Adipose tissue (tissue), 3 donors: Measurements from ENCODE around the gene CSF3. TPM values are rescaled to one million over a fixed set of nuclear protein-coding genes. Genes with fewer than 3 reads are reported as not detected.
"Not testable (repeated sequence)": the region's sequence is repeated elsewhere in the genome, so short reads cannot be mapped to it uniquely, and the experiment has no call there.

Source experiments
- H3K27ac ChIP-seq: one replicate; pipeline ENCODE4 v1.5.1; 2013; ENCODE audit warnings: low read depth, low read length
- WGBS, 3 donors: extraction: QIAGEN DNeasy Blood & Tissue Kit; methylation state at CpG; one replicate each; pipeline ENCODE4 v1.1.7; 2013; 5-methylcytosine and 5-hydroxymethylcytosine counted together
- polyA plus RNA-seq, 3 donors: library from polyadenylated mRNA; stranded (reverse); fragments of 200-250 nt; gene quantifications; one replicate each; pipeline ENCODE4 v1.2.3, GENCODE V29; 2013
- donor health status: healthy with polysubstance abuse.
- donor health status: Bipolar disorder and iron deficiency.
- donor health status: healthy.

Gene CSF3
- polyA plus RNA-seq, 3 donors, result 0.75 to 91.0 (median 4.4) TPM

- 93 to 95% (median 95%) methylated on average over 11 of the region's 11 CpGs for WGBS, 3 donors
- H3K27ac ChIP-seq, result no peak overlapping the region
Measured at GRCh38 chr17:39994448-39994847, 20.8 kb upstream of the CSF3 start.

GRCh38 chr17:39995438-39995837, 19.8 kb upstream of the CSF3 start:
- H3K27ac ChIP-seq, result no peak overlapping the region
- 90 to 95% (median 93%) methylated on average over 6 of the region's 6 CpGs for WGBS, 3 donors

DNA sequence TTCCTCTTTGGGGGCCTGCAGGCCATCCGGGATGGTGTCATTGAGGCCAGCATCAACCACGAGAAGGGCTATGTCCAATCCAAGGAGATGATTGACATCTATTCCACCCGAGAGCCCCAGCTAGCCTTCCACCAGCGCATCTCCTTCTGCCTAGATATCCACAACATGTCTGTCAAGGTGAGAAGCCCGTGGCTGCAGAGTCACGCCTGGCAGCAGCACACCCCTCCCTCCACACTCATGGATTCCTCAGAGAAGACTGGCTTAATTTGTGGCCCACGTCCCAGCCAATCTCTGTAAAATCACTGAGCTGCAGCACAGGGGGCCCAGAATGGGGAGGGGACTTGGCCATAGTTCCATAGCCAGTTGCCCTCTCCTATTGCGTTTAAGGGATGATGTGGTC, 19.1 kb upstream of the CSF3 start:
- no peak overlapping the region for H3K27ac ChIP-seq
- 74 to 84% (median 82%) methylated on average over 8 of the region's 8 CpGs for WGBS, 3 donors

- H3K27ac ChIP-seq, result no peak overlapping the region
- WGBS, 3 donors, result 31 to 51% (median 36%) methylated on average over 6 of the region's 6 CpGs
Measured at GRCh38 chr17:39996800-39997199, 18.4 kb upstream of the CSF3 start.

GRCh38 chr17:39997543-39997942, 17.7 kb upstream of the CSF3 start:
- H3K27ac ChIP-seq, result no peak overlapping the region
- 59 to 72% (median 67%) methylated on average over 4 of the region's 4 CpGs for WGBS, 3 donors

DNA sequence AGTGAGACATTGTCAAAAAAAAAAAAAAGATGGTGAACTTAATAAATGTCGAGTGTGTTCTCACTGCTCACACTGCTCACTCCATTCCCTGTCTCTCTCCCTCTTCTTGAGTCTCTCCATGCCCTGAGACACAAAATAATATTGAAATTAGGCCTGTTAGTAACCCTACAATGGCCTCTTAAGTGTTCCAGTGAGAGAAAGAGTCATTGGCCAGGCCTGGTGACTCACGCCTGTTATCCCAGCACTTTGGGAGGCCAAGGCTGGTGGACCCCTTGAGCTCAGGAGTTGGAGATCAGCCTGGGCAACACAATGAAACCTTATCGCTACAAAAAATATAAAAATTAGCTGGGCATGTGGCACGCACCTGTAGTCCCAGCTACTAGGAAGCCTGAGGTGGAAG, 16.2 kb upstream of the CSF3 start:
- 85 to 90% (median 87%) methylated on average over 4 of the region's 4 CpGs for WGBS, 3 donors
- no peak overlapping the region for H3K27ac ChIP-seq

- 90% methylated on average over 7 of the region's 7 CpGs for WGBS, 3 donors
- H3K27ac ChIP-seq, result no peak overlapping the region
Measured at GRCh38 chr17:40000161-40000560, 15.1 kb upstream of the CSF3 start.

DNA sequence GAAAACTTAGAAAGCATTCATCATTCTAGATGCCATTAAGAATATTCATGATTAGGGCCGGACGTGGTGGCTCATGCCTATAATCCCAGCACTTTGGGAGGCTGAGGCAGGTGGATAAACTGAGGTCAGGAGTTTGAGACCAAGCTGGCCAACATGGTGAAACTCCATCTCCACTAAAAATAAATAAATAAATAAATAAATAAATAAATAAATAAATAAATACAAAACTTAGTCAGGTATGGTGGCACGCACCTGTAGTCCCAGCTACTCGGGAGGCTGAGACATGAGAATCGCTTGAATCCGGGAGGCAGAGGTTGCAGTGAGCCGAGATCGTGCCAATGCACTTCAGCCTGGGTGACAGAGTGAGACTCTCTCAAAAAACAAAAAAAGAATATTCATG, 13.9 kb upstream of the CSF3 start:
- 83 to 97% (median 96%) methylated on average over 8 of the region's 8 CpGs for WGBS, 3 donors
- not testable (repeated sequence) for H3K27ac ChIP-seq

DNA sequence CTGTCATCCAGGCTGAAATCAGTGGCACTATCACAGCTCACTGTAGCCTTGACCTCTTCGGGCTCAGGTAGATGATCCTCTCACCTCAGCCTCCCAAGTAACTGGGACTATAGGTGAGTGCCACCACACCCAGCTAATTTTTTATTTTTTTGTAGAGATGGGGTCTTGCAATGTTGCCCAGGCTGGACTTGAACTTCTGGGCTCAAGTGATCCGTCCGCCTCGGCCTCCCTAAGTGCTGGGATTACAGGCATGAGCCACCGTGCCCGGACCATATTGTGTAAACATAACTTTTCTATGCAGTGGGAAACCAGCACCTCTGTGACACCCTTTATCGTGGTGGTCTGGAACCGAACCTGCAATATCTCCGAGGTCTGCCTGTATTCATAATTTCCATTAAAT, 11.2 kb upstream of the CSF3 start:
- H3K27ac ChIP-seq, result no peak overlapping the region
- WGBS, 3 donors, result 82 to 94% (median 92%) methylated on average over 9 of the region's 9 CpGs

GRCh38 chr17:40004712-40005111, 10.5 kb upstream of the CSF3 start:
- WGBS, 3 donors, result 89 to 93% (median 91%) methylated on average over 7 of the region's 7 CpGs

DNA sequence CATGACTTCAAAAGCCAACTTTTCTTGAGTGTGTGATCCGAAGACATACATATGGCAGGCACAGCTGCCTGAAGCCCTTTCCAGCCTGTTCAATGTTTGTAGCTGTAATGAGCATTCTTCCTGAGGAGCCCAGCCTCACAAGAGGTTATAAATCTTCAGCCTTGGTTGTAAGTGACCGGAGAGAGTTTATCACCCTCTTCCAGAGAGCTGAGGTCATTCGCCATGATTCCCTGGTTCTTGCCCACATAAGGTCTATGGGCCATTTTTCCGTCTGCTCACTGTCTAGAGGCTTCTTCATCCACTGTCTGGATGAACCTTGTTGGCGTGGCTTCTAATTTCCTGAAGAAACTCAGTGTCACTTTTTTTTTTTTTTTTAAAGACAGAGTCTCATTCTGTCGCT, 9.7 kb upstream of the CSF3 start:
- no peak overlapping the region for H3K27ac ChIP-seq
- WGBS, 3 donors, result 85 to 90% (median 88%) methylated on average over 6 of the region's 6 CpGs

More at GRCh38 chr17:40004712-40005111, 10.5 kb upstream of the CSF3 start:
- no peak overlapping the region for H3K27ac ChIP-seq

DNA sequence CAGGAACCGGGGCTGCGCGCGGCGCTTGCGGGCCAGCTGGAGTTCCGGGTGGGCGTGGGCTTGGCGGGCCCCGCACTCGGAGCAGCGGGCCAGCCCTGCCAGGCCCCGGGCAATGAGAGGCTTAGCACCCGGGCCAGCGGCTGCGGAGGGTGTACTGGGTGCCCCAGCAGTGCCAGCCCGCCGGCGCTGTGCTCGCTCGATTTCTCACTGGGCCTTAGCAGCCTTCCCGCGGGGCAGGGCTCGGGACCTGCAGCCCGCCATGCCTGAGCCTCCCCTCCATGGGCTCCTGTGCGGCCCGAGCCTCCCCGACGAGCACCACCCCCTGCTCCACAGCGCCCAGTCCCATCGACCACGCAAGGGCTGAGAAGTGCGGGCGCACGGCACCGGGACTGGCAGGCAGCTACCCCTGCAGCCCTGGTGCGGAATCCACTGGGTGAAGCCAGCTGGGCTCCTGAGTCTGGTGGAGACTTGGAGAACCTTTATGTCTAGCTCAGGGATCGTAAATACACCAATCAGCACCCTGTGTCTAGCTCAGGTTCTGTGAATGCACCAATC, 4.2 kb upstream of the CSF3 start:
- WGBS, 3 donors, result 91 to 98% (median 97%) methylated on average over 23 to 38 of the region's 38 CpGs
- not testable (repeated sequence) for H3K27ac ChIP-seq

DNA sequence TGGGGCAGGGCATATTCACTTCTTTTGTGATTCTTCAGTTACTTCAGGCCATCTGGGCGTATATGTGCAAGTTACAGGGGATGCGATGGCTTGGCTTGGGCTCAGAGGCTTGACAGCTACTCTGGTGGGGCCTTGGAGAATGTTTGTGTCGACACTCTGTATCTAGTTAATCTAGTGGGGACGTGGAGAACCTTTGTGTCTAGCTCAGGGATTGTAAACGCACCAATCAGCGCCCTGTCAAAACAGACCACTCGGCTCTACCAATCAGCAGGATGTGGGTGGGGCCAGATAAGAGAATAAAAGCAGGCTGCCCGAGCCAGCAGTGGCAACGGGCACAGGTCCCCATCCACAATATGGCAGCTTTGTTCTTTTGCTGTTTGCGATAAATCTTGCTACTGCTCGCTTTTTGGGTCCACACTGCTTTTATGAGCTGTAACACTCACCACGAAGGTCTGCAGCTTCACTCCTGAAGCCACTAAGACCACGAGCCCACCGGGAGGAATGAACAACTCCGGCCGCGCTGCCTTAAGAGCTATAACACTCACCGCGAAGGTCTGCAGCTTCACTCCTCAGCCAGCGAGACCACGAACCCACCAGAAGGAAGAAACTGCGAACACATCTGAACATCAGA, 3.1 kb upstream of the CSF3 start:
- 76 to 81% (median 78%) methylated on average over 19 to 21 of the region's 22 CpGs for WGBS, 3 donors

GRCh38 chr17:40014375-40014980, 762 bp upstream of the CSF3 start:
- WGBS, 3 donors, result 27 to 41% (median 31%) methylated on average over 18 of the region's 18 CpGs
- H3K27ac ChIP-seq, result peak overlapping the region; percentile 19

More for the DNA sequence above, 3.1 kb upstream of the CSF3 start:
- not testable (repeated sequence) for H3K27ac ChIP-seq

DNA sequence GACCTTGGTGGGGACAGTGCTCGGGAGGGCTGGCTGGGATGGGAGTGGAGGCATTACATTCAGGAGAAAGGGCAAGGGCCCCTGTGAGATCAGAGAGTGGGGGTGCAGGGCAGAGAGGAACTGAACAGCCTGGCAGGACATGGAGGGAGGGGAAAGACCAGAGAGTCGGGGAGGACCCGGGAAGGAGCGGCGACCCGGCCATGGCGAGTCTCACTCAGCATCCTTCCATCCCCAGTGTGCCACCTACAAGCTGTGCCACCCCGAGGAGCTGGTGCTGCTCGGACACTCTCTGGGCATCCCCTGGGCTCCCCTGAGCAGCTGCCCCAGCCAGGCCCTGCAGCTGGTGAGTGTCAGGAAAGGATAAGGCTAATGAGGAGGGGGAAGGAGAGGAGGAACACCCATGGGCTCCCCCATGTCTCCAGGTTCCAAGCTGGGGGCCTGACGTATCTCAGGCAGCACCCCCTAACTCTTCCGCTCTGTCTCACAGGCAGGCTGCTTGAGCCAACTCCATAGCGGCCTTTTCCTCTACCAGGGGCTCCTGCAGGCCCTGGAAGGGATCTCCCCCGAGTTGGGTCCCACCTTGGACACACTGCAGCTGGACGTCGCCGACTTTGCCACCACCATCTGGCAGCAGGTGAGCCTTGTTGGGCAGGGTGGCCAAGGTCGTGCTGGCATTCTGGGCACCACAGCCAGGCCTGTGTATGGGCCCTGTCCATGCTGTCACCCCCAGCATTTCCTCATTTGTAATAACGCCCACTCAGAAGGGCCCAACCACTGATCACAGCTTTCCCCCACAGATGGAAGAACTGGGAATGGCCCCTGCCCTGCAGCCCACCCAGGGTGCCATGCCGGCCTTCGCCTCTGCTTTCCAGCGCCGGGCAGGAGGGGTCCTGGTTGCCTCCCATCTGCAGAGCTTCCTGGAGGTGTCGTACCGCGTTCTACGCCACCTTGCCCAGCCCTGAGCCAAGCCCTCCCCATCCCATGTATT, 1.1 kb downstream of the CSF3 start:
- 76 to 80% (median 79%) methylated on average over 23 to 26 of the region's 26 CpGs for WGBS, 3 donors
- no peak overlapping the region for H3K27ac ChIP-seq

DNA sequence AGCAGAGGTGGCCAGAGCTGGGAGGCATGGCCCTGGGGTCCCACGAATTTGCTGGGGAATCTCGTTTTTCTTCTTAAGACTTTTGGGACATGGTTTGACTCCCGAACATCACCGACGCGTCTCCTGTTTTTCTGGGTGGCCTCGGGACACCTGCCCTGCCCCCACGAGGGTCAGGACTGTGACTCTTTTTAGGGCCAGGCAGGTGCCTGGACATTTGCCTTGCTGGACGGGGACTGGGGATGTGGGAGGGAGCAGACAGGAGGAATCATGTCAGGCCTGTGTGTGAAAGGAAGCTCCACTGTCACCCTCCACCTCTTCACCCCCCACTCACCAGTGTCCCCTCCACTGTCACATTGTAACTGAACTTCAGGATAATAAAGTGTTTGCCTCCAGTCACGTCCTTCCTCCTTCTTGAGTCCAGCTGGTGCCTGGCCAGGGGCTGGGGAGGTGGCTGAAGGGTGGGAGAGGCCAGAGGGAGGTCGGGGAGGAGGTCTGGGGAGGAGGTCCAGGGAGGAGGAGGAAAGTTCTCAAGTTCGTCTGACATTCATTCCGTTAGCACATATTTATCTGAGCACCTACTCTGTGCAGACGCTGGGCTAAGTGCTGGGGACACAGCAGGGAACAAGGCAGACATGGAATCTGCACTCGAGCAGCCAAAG, 2.3 kb downstream of the CSF3 start:
- no peak overlapping the region for H3K27ac ChIP-seq
- 44 to 52% (median 48%) methylated on average over 15 of the region's 15 CpGs for WGBS, 3 donors

DNA sequence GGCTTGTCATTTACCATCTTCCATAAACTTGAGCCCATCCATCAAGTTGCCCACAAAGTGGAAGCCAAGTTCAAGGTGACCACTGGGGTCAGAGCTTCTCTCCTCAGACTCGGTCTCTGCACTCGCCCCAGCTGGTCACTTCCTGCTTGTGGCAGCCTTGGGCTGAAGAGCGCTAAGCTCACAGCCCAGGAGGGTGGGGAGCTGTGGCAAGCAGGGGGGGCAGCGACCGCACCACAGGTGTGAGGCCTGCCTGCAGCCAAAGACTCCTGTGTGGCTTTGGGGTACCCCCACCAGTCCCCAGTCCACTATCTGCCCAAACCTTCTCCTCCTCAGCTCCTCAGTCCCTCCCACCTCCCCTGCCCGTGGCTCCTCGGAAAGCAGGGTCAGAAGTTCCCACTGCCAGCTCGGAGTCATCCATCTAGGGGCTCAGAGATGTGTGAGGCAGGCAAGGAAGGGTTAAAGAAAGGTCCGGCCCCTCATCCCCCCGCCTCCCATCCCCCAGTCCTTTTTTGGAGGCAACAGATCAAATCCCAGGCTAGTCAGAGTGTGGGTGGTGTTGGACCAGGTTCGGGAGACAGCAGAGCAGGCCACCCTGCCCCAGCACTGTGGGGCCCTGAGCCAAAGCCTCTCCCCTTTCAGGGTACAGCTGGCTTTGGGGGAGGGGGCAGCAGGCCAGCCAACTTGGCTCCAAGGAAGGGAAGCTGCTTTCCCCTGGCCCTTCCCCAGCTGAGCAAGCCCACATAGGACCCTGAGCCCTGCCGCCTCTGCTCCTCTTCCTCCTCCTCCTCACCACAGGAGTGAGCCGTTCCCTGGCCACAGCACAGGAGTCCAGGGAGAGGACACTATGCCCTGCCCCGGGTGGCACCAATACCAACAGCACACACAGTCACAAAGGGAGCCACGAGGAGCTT, 3.2 kb downstream of the CSF3 start:
- WGBS, 3 donors, result 44 to 58% (median 47%) methylated on average over 14 to 15 of the region's 15 CpGs
- H3K27ac ChIP-seq, result no peak overlapping the region
